ENCODE results near the gene PRAMEF4.
"Not testable (repeated sequence)": the region's sequence is repeated elsewhere in the genome, so short reads cannot be mapped to it uniquely, and the experiment has no call there.

Gene PRAMEF4

GRCh38 chr1:12886101-12886500 is at the start of gene PRAMEF4:
TSS of gene PRAMEF4 (minus strand) at chr1:12886201. CDS start at chr1:12883394, 2,807 bp downstream.
- not testable (repeated sequence) for DNase-seq

GRCh38 chr1:12924368-12924767 is 38.4 kb upstream of the PRAMEF4 start:
- not testable (repeated sequence) for DNase-seq

DNA sequence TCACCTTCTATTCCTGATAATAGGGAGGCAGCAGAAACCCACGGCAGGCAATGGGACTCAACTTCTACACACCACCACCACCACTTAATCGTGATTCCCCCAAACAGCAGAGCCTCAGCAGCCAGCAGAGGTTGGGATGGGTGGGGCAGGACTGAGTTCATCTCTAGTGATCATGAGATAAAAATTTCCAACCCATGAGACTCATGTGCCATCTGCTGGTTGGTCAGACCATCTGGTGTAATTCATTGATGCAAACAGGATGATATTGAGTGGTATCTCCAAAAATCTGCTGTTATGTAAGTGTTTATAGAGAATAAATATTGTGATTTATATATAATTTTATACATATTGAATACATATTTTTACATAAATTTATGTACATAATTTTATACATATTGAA is 35.7 kb upstream of the PRAMEF4 start:
- DNase-seq: not testable (repeated sequence)

GRCh38 chr1:12916310-12916709 is 30.3 kb upstream of the PRAMEF4 start, which contains the start of gene PRAMEF7:
TSS of gene PRAMEF7 (plus strand) at chr1:12916610. CDS start at chr1:12917693, 1,083 bp downstream.
- DNase-seq: not testable (repeated sequence)

DNA sequence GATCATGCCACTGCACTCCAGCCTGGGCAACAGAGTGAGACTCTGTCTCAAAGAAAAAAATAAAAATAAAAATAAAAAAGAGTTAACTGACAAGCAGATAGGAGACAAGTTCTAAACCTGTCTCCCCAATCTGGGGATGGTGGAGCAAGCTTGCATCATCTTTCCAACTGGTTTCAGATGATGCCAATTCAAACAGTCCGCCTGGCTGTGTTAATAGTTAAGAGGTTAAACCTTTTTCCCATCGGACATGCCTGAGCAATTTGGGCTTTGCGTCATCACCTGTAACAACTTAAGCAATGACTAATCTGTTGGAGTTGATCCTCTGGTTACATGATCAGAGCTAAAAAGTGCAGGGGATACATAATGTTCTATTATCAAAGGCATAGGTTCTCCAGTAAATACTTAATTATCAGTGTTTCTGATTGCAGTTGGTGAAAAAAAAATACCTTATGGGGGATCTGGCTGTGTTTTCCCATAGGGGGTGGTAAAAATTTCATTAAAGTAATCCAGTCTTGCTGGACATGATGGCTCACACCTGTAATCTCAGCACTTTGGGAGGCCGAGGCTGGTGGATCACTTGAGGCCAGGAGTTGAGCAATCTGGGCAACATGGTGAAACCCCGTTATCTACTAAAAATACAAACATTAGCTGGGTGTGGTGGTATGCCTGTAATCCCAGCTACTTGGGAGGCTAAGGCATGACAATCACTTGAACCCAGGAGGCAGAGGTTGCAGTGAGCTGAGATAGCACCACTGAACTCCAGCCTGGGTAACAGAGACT is 18.0 kb upstream of the PRAMEF4 start:
- not testable (repeated sequence) for DNase-seq

DNA sequence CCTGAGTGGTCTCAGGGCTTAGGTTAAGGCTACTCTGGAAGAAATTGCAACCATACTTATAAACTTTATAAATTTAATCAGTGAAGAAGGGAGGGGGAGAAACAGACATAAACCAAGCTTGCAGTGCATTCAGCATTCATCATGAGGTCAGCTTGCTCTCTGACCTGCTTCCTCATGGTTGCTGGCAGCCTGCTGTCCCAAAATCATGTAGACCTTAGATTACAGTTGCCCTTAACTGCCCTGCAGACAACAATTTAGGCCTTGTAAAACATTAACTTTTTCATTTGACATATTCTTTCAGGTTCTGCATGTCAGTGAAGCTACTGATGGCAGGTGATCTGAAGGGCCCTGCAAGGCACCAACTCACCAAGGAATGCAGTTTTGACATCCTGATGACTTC is 13.2 kb upstream of the PRAMEF4 start:
- not testable (repeated sequence) for DNase-seq

DNA sequence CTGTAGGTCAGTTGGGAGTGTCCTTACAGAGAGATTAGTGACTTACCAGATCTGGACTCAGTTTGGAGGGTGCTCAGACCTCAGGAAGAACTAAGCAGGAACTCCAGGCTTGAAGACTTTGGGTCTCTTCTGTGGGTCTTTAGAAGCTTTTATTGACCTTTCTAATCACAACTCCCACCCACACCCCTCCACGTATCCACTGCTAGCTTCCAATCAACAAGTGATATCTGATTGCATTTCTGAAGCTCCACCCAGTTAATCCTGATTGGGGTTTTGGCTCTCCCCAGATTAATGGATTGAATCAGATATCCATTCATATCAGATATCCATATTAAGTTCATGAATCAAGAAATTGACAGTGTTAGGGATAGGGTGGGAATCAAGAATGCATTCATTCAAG is 12.2 kb upstream of the PRAMEF4 start, which contains the start of gene PRAMEF10:
TSS of gene PRAMEF10 (minus strand) at position 101 of the 400 bp plus-strand sequence. CDS start 2,423 bp downstream, outside the sequence.
- DNase-seq: not testable (repeated sequence)

DNA sequence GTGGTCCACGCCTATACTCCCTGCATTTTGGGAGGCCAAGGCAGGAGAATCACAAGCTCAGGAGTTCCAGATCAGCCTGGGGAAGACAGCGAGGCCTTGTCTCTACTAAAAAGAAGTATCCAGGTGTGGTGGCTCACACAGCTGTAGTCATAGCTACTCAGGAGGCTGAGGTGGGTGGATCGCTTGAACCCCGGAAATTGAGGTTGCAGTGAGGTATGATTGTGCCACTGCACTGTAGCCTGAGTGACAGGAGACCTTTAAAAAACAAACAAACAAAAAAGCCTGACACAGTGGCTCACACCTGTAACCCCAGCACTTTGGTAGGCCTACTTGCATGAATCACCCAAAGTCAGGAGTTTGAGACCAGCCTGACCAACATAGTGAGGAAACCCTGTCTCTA is 7.5 kb downstream of the PRAMEF4 start:
- DNase-seq: not testable (repeated sequence)

DNA sequence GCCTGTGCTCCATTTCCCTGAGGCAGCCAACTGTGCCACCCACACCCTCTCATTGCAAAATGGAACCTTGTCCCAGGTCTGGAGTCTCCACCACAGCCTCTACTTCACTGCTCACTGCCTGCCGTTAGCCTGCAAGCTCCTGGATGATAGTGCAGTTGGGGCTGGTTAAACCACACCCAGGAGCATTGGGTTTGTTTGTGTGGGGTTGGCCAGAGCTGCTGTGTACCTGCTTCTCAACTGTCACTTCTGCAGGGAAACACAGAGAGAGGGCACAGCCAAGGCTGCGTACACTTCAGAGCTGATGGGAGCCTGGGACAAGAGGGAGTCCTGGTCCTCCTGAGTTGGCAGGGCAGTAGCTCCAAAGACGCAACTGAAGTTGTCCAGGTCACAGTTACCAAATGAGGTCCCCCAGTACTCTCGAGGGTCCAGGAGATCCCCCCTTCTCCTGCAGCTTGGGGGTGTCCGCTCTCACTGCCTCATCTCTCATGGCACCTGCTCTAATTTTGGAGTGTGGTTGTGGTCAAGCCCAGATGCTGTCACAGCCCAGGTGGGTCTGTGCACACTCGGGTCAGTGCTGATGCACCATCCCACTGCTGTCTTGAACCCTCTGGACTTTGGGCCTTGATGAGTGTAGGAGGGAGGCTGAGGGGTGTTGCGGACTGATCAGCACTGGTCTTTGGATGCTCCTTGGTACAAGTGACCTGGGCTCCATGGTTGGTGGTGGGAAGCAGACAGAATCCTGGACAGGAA is 22.7 kb downstream of the PRAMEF4 start:
- not testable (repeated sequence) for DNase-seq

GRCh38 chr1:12856786-12857185 is 29.2 kb downstream of the PRAMEF4 start, which contains the start of gene PRAMEF2:
TSS of gene PRAMEF2 (plus strand) at chr1:12857086. CDS start at chr1:12859010, 1,924 bp downstream.
- not testable (repeated sequence) for DNase-seq

DNA sequence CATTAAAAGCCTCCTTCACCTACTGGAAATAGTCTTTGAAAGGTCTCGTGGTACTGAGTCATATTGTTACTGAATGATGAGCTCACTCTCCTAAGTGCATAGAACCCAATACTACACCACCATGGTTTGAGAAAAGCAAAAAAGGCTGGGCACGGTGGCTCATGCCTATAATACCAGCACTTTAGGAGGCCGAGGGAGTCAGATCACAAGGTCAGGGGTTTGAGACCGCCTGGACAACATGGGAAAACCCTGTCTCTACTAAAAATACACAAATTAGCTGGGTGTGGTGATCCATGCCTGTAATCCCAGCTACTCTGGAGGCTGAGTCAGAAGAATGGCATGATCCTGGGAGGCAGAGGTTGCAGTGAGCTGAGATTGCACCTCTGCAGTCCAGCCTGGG is 34.2 kb downstream of the PRAMEF4 start:
- no peak for DNase-seq

DNA sequence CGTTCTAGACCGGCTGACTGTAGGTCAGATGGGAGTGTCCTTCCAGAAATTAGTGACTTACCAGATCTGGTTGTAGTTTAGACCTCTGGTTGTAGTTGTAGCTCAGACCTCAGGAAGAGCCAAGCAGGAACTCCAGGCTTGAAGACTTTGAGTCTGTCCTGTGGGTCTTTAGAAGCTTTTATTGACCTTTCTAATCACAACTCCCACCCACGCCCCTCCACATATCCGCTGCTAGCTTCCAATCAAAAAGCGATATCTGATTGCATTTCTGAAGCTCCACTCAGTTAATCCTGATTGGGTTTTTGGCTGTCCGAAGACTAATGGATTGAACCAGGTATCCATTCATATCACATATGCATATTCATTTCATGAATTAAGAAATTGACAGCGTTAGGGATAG is 37.4 kb downstream of the PRAMEF4 start, which contains the start of gene HNRNPCL1:
TSS of gene HNRNPCL1 (minus strand) at position 101 of the 400 bp plus-strand sequence. CDS start 431 bp downstream, outside the sequence.
- DNase-seq: not testable (repeated sequence)

GRCh38 chr1:12833251-12833650 is 52.8 kb downstream of the PRAMEF4 start:
- not testable (repeated sequence) for DNase-seq

- not testable (repeated sequence) for DNase-seq
Measured at GRCh38 chr1:12831310-12831709, 54.7 kb downstream of the PRAMEF4 start, which contains the start of gene PRAMEF11. TSS of gene PRAMEF11 (minus strand) at chr1:12831410. CDS start at chr1:12828789, 2,621 bp downstream.

All from stimulated activated CD4-positive, alpha-beta T cell treated with anti-CD3 and anti-CD28 coated beads, Interleukin-2, amount 100 ng/mL, for 24 hours (primary cell).